NT2/D1 (cell line): ENCODE data around the gene RARG.
"Not testable (repeated sequence)": the region's sequence is repeated elsewhere in the genome, so short reads cannot be mapped to it uniquely, and the experiment has no call there.

Experiments used
- DNase-seq: peaks from one replicate; pipeline ENCODE4 v3.0.0-alpha.2; 2011; ENCODE audit warnings: low read depth, low spot score
- H3K27me3 ChIP-seq: 2 replicates; pipeline ENCODE4 v1.6.0; 2011; ENCODE audit warnings: mild to moderate bottlenecking; ENCODE audit not compliant: insufficient read length, insufficient read depth
- H3K36me3 ChIP-seq: 2 replicates; pipeline ENCODE4 v1.6.1; 2011; ENCODE audit warnings: mild to moderate bottlenecking, low read length, mixed read lengths; ENCODE audit not compliant: insufficient read depth, insufficient read length
- H3K4me1 ChIP-seq: 2 replicates; pipeline ENCODE4 v1.5.1; 2011; ENCODE audit not compliant: insufficient read depth, insufficient read length
- H3K4me3 ChIP-seq: 2 replicates; pipeline ENCODE4 v1.5.1; 2011; ENCODE audit warnings: low read depth; ENCODE audit not compliant: insufficient read length
- H3K9ac ChIP-seq: 2 replicates; pipeline ENCODE4 v1.6.0; 2011; ENCODE audit warnings: low read depth; ENCODE audit not compliant: insufficient read length
- H3K9me3 ChIP-seq: 2 replicates; pipeline ENCODE4 v1.5.1; 2011; ENCODE audit warnings: mild to moderate bottlenecking, low read length; ENCODE audit not compliant: insufficient read depth
- SUZ12 ChIP-seq: IDR thresholded peaks from 2 replicates; pipeline ENCODE4 v1.6.1; 2011; ENCODE audit not compliant: insufficient read length, insufficient read depth; ENCODE audit errors: extremely low read depth
- YY1 ChIP-seq: IDR thresholded peaks from 2 replicates; pipeline ENCODE4 v1.6.1; 2011; ENCODE audit not compliant: insufficient read length, insufficient read depth
- ZNF274 ChIP-seq: IDR thresholded peaks from 2 replicates; pipeline ENCODE4 v1.6.1; 2011; ENCODE audit warnings: mild to moderate bottlenecking, low read depth, low read length

Gene RARG

DNA sequence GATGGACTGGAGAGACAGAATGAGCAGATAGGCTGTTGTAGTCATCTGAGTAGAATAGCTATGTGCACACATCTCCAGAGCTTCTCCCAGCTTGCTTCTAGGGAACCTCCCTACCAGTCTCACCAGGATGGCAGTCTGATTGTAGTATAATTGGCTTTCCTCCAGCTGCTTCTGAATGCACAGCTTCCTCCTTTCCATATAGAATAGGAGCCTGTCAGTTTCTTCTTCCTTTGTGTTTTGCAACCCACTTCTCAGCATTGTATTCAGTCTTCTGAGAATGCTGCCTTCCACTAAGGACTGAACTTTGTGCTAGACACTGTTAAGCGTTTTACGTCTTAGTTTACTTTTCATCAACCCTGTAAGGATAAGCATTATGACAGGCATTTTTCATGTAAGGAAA, 49.1 kb downstream of the RARG start:
- no peak for DNase-seq
- TF ChIP-seq ZNF274 = no peak
- no peak for TF ChIP-seq YY1
- TF ChIP-seq SUZ12 = no peak
- H3K36me3 ChIP-seq = peaks cover 53% of the 10 kb centered on the region

GRCh38 chr12:53181935-53182334, 50.1 kb downstream of the RARG start:
- Histone ChIP-seq H3K4me1 (no peaks in the 10 kb centered on the region), H3K36me3 (peaks cover 44% of the 10 kb centered on the region), H3K9ac (no peak overlapping the region), H3K27me3 (peaks cover 28% of the 10 kb centered on the region), H3K9me3 (peaks cover 10% of the 10 kb centered on the region; the same call in 1 of the 2 replicates), H3K4me3 (no peak overlapping the region)
- TF ChIP-seq ZNF274 (no peak), YY1 (no peak), SUZ12 (no peak)
- DNase-seq = no peak

More for the DNA sequence above, 49.1 kb downstream of the RARG start:
- H3K9ac ChIP-seq = no peak overlapping the region
- peaks cover 12% of the 10 kb centered on the region; the same call in 1 of the 2 replicates for H3K9me3 ChIP-seq
- H3K27me3 ChIP-seq = peaks cover 18% of the 10 kb centered on the region
- H3K4me1 ChIP-seq = no peaks in the 10 kb centered on the region
- H3K4me3 ChIP-seq = no peak overlapping the region

- H3K9me3 ChIP-seq = peaks cover 7% of the 10 kb centered on the region; the same call in 1 of the 2 replicates
- peak overlapping the region; percentile 95 for H3K9ac ChIP-seq
- H3K4me3 ChIP-seq = peak overlapping the region; percentile 87
- TF ChIP-seq SUZ12 (no peak), YY1 (no peak), ZNF274 (no peak)
- H3K36me3 ChIP-seq = peaks cover 35% of the 10 kb centered on the region
- DNase-seq = peak; percentile 54
- H3K27me3 ChIP-seq = peaks cover 33% of the 10 kb centered on the region
- H3K4me1 ChIP-seq = no peaks in the 10 kb centered on the region
Observed at GRCh38 chr12:53180931-53181645, 50.9 kb downstream of the RARG start.

- H3K9ac ChIP-seq = peak within 1 kb of the TSS; percentile 95
- TF ChIP-seq SUZ12 (no peak), ZNF274 (no peak), YY1 (peak; percentile 91)
- DNase-seq = peak; percentile 96
- peaks cover 39% of the 10 kb centered on the region for H3K27me3 ChIP-seq
- H3K9me3 ChIP-seq = peaks cover 7% of the 10 kb centered on the region; the same call in 1 of the 2 replicates
- no peaks in the 10 kb centered on the region for H3K4me1 ChIP-seq
- H3K4me3 ChIP-seq = peak within 1 kb of the TSS; percentile 87
- peaks cover 28% of the 10 kb centered on the region for H3K36me3 ChIP-seq
Observed at GRCh38 chr12:53180220-53180930, 51.6 kb downstream of the RARG start, which contains the start of the genes CSAD and ZNF740. Gene CSAD (minus strand): TSS chr12:53180925. CDS start chr12:53173470, 7,455 bp downstream. Gene ZNF740 (plus strand): TSS chr12:53180722. CDS start chr12:53181984, 1,262 bp downstream.

- Histone ChIP-seq H3K4me3 (peak overlapping the region; percentile 87), H3K27me3 (peaks cover 40% of the 10 kb centered on the region), H3K36me3 (peaks cover 22% of the 10 kb centered on the region), H3K9me3 (peaks cover 7% of the 10 kb centered on the region; the same call in 1 of the 2 replicates), H3K9ac (peak overlapping the region; percentile 83), H3K4me1 (peaks cover 1% of the 10 kb centered on the region)
- no peak for DNase-seq
- TF ChIP-seq YY1 (no peak), SUZ12 (no peak), ZNF274 (no peak)
Observed at GRCh38 chr12:53179687-53180219, 52.3 kb downstream of the RARG start.

- H3K4me1 ChIP-seq = not testable (repeated sequence)
Observed at GRCh38 chr12:53178803-53179202, 53.2 kb downstream of the RARG start.

DNA sequence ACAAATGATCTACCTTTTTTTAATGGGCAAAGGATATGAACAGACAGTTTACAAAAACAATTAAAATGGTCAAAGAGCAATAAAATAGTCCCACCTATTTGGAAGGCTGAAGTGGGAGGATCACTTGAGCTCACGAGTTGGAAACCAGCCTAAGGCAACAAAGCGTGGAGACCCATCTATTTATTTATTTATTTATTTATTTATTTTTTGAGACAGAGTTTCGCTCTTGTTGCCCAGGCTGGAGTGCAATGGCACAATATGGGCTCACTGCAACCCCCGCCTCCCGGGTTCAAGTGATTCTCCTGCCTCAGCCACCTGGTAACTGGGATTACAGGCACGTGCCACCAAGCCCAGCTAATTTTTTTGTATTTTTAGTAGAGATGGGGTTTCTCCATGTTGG, 54.6 kb downstream of the RARG start:
- not testable (repeated sequence) for H3K9me3 ChIP-seq, H3K9ac ChIP-seq, H3K36me3 ChIP-seq, H3K4me1 ChIP-seq, DNase-seq, H3K4me3 ChIP-seq
- peaks cover 62% of the 10 kb centered on the region for H3K27me3 ChIP-seq

More at GRCh38 chr12:53178803-53179202, 53.2 kb downstream of the RARG start:
- H3K4me3 ChIP-seq, DNase-seq, H3K9me3 ChIP-seq, H3K9ac ChIP-seq: not testable (repeated sequence)
- Histone ChIP-seq H3K36me3 (peaks cover 17% of the 10 kb centered on the region), H3K27me3 (peaks cover 49% of the 10 kb centered on the region)
